HL-60/S4 treated with phorbol 12-myristate 13-acetate at 8.2 ng/mL for 4 days and 3 days (cell line): ENCODE results near the gene CCDC7.
"Not testable (repeated sequence)": the region's sequence is repeated elsewhere in the genome, so short reads cannot be mapped to it uniquely, and the experiment has no call there.

ENCODE experiments used
- in situ Hi-C: fragments of 300-500 bp; cut with MboI; formaldehyde crosslinking; loops from 2 replicates; pipeline ENCODE4 v1.15.0; 2022; ENCODE audit warnings: low sequenced_read_pairs

CCDC7 gene

DNA sequence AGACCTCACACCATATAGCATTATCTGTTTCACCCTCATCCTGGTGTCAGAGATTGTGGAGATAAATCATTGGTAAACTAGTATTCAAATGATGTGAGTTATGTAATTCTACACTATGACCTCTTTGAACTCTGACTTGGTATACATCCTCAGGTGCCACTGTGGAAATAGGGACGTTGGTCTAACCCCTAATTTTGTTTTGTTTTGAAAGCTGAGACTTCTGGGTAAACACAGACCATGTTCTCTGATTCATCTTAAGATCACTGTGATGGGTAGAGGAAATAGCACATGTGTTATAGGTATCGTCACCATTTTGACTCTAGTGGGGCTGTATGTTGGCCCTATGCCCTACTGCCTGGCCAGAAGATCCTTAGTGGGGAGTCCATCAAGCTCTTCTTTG, 241.6 kb downstream of the CCDC7 start:
- in situ Hi-C loops, result no loop called here

- in situ Hi-C loops, result no loop called here
These were observed 246.2 kb downstream of the CCDC7 start for GRCh38 chr10:32692174-32692573.

GRCh38 chr10:32693441-32693979, 247.6 kb downstream of the CCDC7 start:
- in situ Hi-C loops, result no loop called here

GRCh38 chr10:32699683-32700082, 253.7 kb downstream of the CCDC7 start:
- in situ Hi-C loops, result not testable (repeated sequence)

GRCh38 chr10:32713560-32713959, 267.6 kb downstream of the CCDC7 start:
- in situ Hi-C loops, result no loop called here

- in situ Hi-C loops, result no loop called here
These were observed 285.6 kb downstream of the CCDC7 start for GRCh38 chr10:32731527-32731926.

DNA sequence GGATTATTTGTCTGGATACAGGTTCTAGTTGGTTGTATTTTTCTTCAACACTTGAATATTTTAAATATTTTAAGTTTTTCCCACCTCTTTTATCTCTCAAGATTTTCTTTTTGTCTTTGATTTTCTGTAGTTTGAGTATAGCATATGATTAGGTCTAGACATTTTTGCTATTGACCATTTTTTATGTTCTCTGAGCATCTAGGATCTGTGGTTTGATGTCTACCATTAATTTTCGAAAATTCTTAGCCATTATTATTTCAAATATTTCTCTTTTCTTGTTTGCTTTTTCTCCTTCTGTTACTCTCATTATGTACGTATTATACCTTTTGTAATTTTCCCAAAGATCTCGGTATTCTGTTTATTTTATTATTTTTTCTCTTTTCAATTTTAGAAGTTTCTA, 293.0 kb downstream of the CCDC7 start:
- in situ Hi-C loops, result no loop called here

- in situ Hi-C loops, result no loop called here
These were observed 298.4 kb downstream of the CCDC7 start for GRCh38 chr10:32744321-32744720.

- in situ Hi-C loops, result no loop called here
These were observed 300.9 kb downstream of the CCDC7 start for GRCh38 chr10:32746869-32747268.

DNA sequence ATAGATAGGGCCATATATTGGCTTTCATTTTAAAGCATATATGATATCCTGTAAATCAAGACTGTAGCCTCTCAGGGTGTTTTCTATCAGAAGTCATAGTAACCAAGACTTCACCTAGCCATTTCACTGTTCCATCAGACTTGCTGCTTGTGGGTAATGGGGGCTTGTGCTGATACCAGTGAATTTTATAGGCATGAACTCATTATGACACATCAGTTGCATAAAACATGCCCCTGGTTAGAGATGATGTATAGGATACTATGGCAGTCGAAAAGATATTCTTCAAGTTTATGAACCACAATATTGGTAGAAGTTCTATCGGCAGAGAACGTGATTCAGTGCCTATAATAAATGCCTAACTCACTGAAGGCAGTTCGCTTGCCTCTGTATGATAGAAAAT, 305.6 kb downstream of the CCDC7 start:
- in situ Hi-C loops, result no loop called here

DNA sequence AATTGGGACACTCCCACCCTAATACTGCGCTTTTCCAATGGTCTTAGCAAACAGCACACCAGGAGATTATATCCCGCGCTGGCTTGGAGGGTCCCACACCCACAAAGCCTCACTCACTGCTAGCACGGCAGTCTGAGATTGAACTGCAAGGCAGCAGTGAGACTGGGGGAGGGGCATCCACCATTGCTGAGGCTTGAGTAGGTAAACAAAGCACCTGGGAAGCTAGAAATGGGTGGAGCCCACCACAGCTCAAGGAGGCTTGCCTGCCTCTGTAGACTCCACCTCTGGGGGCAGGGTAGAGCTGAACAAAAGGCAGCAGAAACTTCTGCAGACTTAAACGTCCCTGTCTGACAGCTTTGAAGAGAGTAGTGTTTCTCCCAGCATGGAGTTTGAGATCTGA, 309.0 kb downstream of the CCDC7 start:
- in situ Hi-C loops, result not testable (repeated sequence)

DNA sequence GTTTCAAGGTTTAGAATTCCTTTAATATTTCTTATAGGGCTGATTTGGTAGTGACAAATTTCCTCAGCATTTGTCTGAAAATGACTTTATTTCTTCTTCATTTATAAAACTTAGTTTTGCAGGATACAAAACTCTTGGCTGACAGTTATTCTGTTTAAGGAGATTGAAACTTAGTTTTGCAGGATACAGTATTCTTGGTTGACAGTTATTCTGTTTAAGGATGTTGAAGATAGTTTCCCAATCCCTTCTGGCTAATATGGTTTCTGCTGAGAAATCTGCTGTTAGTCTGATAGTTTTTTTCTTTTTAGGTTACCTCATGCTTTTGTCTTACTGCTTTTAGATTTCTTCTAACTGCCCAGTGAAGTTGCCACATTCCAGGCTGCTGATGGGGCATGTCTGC, 325.3 kb downstream of the CCDC7 start:
- in situ Hi-C loops, result no loop called here

- in situ Hi-C loops, result no loop called here
These were observed 327.2 kb downstream of the CCDC7 start for GRCh38 chr10:32773105-32773504.

DNA sequence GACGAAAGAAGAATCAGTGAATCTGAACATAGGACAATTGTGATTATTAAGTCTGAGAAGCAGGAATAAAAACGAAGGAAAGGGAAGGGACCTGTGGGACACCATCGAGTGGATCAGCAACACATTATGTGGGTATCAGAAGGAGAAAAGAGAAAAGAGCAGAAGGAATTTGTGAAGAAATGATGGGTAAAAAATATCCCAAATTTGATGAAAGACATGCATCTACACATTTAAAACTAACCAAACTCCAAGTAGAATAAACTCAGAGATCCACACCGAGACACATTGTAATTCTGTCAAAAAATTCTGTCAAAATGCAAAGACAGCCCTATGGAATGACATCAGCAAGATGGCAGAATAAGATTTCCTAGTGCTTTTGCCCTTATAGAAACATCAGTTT, 341.0 kb downstream of the CCDC7 start:
- in situ Hi-C loops, result no loop called here

DNA sequence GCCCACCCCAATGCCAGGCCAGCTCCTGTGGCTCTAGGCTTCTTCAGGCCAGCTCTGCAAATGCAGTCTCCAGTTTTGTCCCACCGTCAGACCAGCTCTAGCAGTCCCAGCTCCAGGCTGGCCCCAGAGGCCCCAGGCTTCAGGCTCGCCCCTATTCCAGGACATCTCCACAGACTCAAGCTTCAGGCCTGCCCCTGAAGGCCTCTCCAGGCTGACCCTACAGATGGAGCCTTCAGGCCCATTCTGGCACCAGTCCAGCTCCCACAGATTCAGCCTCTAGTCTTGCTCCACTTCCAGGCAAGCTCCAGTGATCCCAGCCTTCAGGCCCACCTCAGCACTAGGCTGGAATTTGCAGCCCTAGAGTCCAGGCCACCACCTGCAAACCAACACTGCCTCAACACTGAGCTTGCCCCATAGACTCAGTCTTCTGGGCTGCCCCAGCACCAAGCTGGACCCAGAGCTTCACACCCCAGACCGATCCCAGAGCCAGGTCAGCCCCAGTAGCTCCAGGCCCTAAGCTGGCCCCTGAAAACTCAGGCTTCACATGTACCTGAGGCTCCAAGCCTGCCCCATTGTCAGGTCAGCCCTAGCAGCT, 341.8 kb downstream of the CCDC7 start:
- in situ Hi-C loops, result no loop called here

DNA sequence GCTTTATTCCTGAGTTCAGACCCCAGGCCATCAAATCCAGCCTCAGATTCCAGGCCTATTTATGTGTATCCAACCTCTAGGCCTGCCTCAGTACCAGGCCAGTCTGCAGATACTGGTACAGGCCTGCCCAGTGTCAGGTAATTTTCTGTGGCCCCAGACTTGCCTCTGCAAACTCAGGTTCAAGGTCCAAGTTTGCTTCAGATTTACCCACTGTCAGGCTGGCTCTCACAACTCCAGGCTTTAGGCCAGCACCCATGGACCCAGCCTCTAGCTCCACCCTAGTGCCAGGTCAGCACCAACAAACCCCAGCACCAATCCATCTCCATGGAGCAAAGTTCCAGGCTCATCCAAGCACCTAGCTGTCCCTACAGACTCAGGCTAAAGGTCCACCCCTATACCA, 342.4 kb downstream of the CCDC7 start:
- in situ Hi-C loops, result no loop called here

DNA sequence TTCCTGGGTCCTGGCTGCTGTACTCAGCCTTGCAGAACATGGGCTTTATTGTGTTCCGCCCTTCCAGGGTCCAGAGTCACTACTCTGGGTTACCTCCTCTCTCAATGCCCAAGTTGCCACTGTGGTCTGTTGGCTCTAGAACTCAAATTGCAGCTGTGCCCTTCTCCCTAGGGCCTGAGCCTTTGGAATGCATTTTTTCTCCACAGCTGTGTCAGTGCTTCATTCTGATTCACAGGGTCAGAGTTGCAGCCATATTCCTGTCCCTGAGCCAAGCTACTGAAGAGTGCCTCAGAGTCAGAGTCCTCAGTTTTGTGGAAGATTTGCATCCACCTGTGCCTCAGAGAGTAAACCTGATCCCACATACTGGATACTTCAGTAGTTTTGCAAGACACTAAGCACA, 344.5 kb downstream of the CCDC7 start:
- in situ Hi-C loops, result no loop called here

DNA sequence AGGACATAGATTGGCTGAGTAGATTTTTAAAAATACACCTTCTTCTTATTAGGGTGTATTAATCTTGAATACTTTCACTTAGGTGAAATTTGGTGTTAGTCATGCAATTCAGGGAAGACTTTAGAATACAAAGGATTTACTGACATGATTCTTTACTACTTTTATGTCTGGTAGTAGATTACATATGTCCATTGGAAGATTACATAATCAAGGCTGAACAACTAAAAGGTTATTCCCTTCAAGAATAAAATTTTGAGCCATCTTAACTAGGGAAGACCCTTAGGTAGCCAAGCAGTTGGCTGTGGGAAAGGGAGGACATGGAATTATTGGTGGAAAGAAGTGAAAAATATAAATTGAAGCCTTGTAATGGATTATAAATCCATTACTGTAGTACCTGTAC, 347.1 kb downstream of the CCDC7 start:
- in situ Hi-C loops, result no loop called here

DNA sequence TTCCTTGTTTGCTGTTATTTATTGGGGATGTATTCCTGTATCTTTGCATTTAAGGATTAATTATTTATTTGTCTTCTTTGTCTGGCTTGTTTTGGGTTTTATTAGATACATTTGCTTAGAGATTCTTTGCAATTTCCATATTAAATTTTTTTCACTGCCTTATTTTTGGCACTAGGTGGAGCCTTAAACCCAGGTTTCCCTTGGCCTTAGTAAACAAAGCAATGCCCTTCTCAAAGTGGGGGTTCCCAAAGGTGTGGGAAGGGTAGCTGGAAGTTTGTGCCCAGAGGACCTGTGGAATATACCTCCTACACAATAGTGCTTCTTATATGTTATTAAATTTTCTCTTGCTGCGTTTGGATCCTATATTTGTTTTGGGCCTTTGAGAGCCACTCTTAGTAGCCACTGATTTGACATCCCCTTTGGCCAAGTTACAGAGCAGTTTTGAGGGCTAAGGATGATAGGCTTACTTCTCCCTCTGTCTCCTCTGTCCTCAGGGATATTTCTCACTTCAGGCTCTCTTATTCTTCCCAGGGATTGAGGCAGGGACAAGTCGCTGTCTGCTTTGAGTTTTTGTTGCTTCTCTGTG, 349.8 kb downstream of the CCDC7 start:
- in situ Hi-C loops, result no loop called here

DNA sequence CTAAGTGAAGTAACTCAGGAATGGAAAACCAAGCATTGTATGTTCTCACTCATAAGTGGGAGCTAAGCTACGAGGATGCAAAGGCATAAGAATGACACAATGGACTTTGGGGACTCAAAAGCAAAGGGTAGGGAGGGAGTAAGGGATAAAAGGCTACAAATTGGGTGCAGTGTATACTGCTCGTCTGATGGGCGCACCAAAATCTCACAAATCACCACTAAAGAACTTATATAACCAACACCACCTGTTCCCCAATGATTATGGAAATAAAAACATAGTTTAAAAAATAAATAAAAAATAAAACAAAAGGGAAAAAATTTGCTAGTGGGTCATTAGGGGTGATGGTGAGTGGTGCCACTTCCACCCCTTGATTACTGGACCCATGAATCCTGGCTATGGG, 351.5 kb downstream of the CCDC7 start:
- in situ Hi-C loops, result not testable (repeated sequence)

GRCh38 chr10:32846974-32847373, 401.0 kb downstream of the CCDC7 start:
- in situ Hi-C loops, result no loop called here

GRCh38 chr10:32851301-32851700, 405.4 kb downstream of the CCDC7 start:
- in situ Hi-C loops, result no loop called here

DNA sequence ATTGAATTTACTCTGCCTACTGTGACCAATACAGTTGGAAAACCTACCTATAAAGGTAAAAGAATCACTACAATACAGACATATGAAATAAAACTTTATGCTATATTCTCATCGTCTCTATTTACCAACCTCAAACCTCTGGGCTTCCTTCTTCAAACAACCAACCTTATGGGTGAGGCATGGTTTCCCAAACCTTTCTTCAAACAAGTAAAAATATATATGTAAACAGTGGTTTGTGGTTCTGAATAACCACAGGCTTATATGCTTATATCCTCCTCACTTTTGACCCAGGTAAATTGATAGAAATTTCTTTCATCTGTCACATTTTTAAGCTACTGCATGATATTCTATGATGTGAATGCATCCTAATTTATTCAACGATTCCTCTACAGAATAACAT, 408.5 kb downstream of the CCDC7 start:
- in situ Hi-C loops, result no loop called here
